Uterus (tissue), 2 donors: ENCODE data around the gene UPF1.

Experiments
- CTCF ChIP-seq, 4 experiments: fragments of 200-600 bp in 2 of 4; fragments of 450-650 bp in 2 of 4; sonication (generic) in 2 of 4; IDR thresholded peaks; one replicate each; pipeline ENCODE4 v1.5.1; 2016 to 2019; ENCODE audit warnings: antibody characterized with exemption in 4 of 4, mild to moderate bottlenecking in 2 of 4, moderate library complexity in 1 of 4
- POLR2A ChIP-seq, 2 donors: fragments of 450-650 bp; IDR thresholded peaks; one replicate each; pipeline ENCODE4 v1.6.1; 2016; ENCODE audit warnings: antibody characterized with exemption in 2 of 2, mild to moderate bottlenecking in 1 of 2, moderate library complexity in 1 of 2

DNA sequence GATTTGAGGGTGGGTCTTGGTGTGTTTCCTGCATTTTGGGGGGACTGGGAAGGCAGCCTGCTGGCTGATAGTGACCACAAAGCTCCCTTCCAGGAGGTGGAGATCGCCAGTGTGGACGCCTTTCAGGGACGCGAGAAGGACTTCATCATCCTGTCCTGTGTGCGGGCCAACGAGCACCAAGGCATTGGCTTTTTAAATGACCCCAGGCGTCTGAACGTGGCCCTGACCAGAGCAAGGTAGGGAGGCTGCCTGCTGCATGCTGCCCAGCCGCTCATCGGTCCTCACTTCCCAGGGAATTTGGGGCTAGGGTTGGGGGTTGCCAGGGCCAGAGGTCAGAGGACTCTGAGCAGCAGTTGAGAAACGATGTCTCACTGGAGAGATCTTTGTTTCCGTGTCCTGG is 30.2 kb downstream of the UPF1 start:
- TF ChIP-seq CTCF (IDR thresholded peaks at IDR 0.05) (no peak), POLR2A (IDR thresholded peaks at IDR 0.05) (no peak)
